H1 (cell line): ENCODE results near the gene FAM200B. TPM values are rescaled to one million over a fixed set of nuclear protein-coding genes. Genes with fewer than 3 reads are reported as not detected.

Experiments
- CTCF ChIA-PET: fragments of 300-600 bp; sonication (Branson Sonifier 250); formaldehyde crosslinking; loops from one replicate; lab custom pipeline; 2021; ENCODE audit not compliant: partially characterized antibody; lab: Charles Lee
- POLR2A ChIA-PET: fragments of 300-600 bp; sonication (Branson Sonifier 250); formaldehyde crosslinking; loops from one replicate; lab custom pipeline; 2021; ENCODE audit warnings: inconsistent platforms; ENCODE audit not compliant: partially characterized antibody; lab: Charles Lee
- DNase-seq, 2 experiments: peaks; one replicate each; pipeline versions ENCODE4 v3.0.0 to v3.0.0-alpha.2; 2010 to 2022; ENCODE audit warnings: low spot score in 2 of 2, low read depth in 1 of 2, mixed read lengths in 1 of 2
- FAIRE-seq: peaks from 2 replicates; lab custom pipeline; 2011; peaks lifted over from hg19 to GRCh38; lab: Jason Lieb, UNC
- H2AFZ ChIP-seq: 2 replicates; pipeline ENCODE4 v1.8.1; 2012; ENCODE audit warnings: low read length, inconsistent platforms
- H2AK5ac ChIP-seq: 2 replicates; pipeline ENCODE4 v1.6.1; 2013; ENCODE audit warnings: low read depth, low read length
- H2BK120ac ChIP-seq: replicated peaks from 2 replicates; pipeline ENCODE3; 2013; ENCODE audit warnings: low read depth, low read length, inconsistent platforms
- H2BK12ac ChIP-seq: 2 replicates; pipeline ENCODE4 v1.6.1; 2013; ENCODE audit warnings: low read depth, low read length
- H2BK15ac ChIP-seq: 2 replicates; pipeline ENCODE4 v1.6.1; 2013; ENCODE audit warnings: low read length
- H2BK20ac ChIP-seq: 2 replicates; pipeline ENCODE4 v1.6.1; 2013; ENCODE audit warnings: low read length
- H2BK5ac ChIP-seq: 2 replicates; pipeline ENCODE4 v1.6.1; 2013; ENCODE audit warnings: low read depth, low read length
- H3K14ac ChIP-seq: 2 replicates; pipeline ENCODE4 v1.6.1; 2013; ENCODE audit warnings: inconsistent platforms; ENCODE audit not compliant: insufficient read length
- H3K18ac ChIP-seq: 2 replicates; pipeline ENCODE4 v1.6.1; 2013; ENCODE audit warnings: low read length; ENCODE audit errors: extremely low read depth
- H3K23ac ChIP-seq: 2 replicates; pipeline ENCODE4 v1.6.1; 2013; ENCODE audit warnings: inconsistent platforms; ENCODE audit not compliant: insufficient read length
- H3K23me2 ChIP-seq: 2 replicates; pipeline ENCODE4 v1.6.1; 2013; ENCODE audit warnings: low read depth, low read length
- H3K27ac ChIP-seq: 2 replicates; pipeline ENCODE4 v1.6.1; 2011; ENCODE audit warnings: low read depth, low read length, inconsistent platforms
- H3K27me3 ChIP-seq, 4 experiments: replicated peaks in 1 of 4; 1 replicate in 1 of 4; 2 replicates in 3 of 4; pipeline versions ENCODE4 v1.6.1 to v1.8.1; 2011 to 2013; ENCODE audit warnings: low read length in 3 of 4, mild to moderate bottlenecking in 3 of 4, inconsistent platforms in 2 of 4, mixed read lengths in 2 of 4, moderate library complexity in 1 of 4; ENCODE audit not compliant: control insufficient read depth in 3 of 4, insufficient read depth in 3 of 4; ENCODE audit errors: extremely low read depth in 1 of 4
- H3K36me3 ChIP-seq, 4 experiments: 2 replicates each; pipeline versions ENCODE4 v1.6.1 to v1.8.1; 2011 to 2013; ENCODE audit warnings: mild to moderate bottlenecking in 4 of 4, low read length in 3 of 4, moderate library complexity in 2 of 4, control low read depth in 1 of 4, inconsistent platforms in 1 of 4; ENCODE audit not compliant: insufficient read depth in 4 of 4, control insufficient read depth in 2 of 4
- H3K4ac ChIP-seq: replicated peaks from 2 replicates; pipeline ENCODE3; 2013; ENCODE audit warnings: low read length, low read depth, mixed read lengths, inconsistent platforms; ENCODE audit not compliant: insufficient read length
- H3K4me1 ChIP-seq, 4 experiments: replicated peaks in 1 of 4; 1 replicate in 1 of 4; 2 replicates in 3 of 4; pipeline versions ENCODE4 v1.6.1 to v1.8.1; 2011 to 2013; ENCODE audit warnings: low read length in 3 of 4, inconsistent platforms in 2 of 4, mixed read lengths in 1 of 4; ENCODE audit not compliant: insufficient read depth in 4 of 4, control insufficient read depth in 3 of 4
- H3K4me2 ChIP-seq, 2 experiments: 2 replicates each; pipeline versions ENCODE4 v1.6.1 to v1.8.1; 2011 to 2013; ENCODE audit warnings: low read depth in 2 of 2, low read length in 2 of 2, control low read depth in 1 of 2, inconsistent platforms in 1 of 2, mild to moderate bottlenecking in 1 of 2; ENCODE audit not compliant: insufficient read depth in 1 of 2
- H3K4me3 ChIP-seq, 4 experiments: fragments of 200-600, 300-600 bp in 1 of 4; sonication (generic), shearing (Covaris generic), sonication (Bioruptor Twin) in 1 of 4; 2 replicates each; pipeline versions ENCODE4 v1.5.1 to v1.8.1; 2011 to 2016; ENCODE audit warnings: low read length in 4 of 4, low read depth in 3 of 4, control low read depth in 2 of 4, inconsistent platforms in 2 of 4, mild to moderate bottlenecking in 2 of 4, mixed read lengths in 1 of 4, moderate library complexity in 1 of 4; ENCODE audit not compliant: insufficient read depth in 2 of 4; ENCODE audit errors: extremely low read depth in 1 of 4
- H3K56ac ChIP-seq: replicated peaks from 2 replicates; pipeline ENCODE3; 2013; ENCODE audit warnings: low read depth, mild to moderate bottlenecking, mixed read lengths, low read length, inconsistent platforms; ENCODE audit not compliant: insufficient read length
- H3K79me1 ChIP-seq: 2 replicates; pipeline ENCODE4 v1.6.1; 2013; ENCODE audit warnings: low read depth, low read length, control low read depth
- H3K79me2 ChIP-seq, 2 experiments: 2 replicates each; pipeline versions ENCODE4 v1.6.1 to v1.8.1; 2012 to 2013; ENCODE audit warnings: low read length in 2 of 2, mild to moderate bottlenecking in 2 of 2, inconsistent platforms in 1 of 2; ENCODE audit not compliant: insufficient read depth in 2 of 2, control insufficient read depth in 1 of 2
- H3K9ac ChIP-seq, 4 experiments: replicated peaks in 1 of 4; 1 replicate in 1 of 4; 2 replicates in 3 of 4; pipeline versions ENCODE4 v1.6.1 to v1.8.1; 2011 to 2013; ENCODE audit warnings: low read depth in 3 of 4, low read length in 3 of 4, control low read depth in 2 of 4, mild to moderate bottlenecking in 2 of 4, moderate library complexity in 2 of 4, inconsistent platforms in 1 of 4; ENCODE audit errors: extremely low read depth in 1 of 4
- H3K9me3 ChIP-seq, 2 experiments: 2 replicates each; pipeline versions ENCODE4 v1.6.1 to v1.8.1; 2012 to 2013; ENCODE audit warnings: mild to moderate bottlenecking in 2 of 2, moderate library complexity in 2 of 2, control low read depth in 1 of 2, inconsistent platforms in 1 of 2, low read depth in 1 of 2, low read length in 1 of 2, mixed read lengths in 1 of 2; ENCODE audit not compliant: insufficient read depth in 2 of 2
- H4K20me1 ChIP-seq, 2 experiments: replicated peaks in 1 of 2; 2 replicates each; pipeline versions ENCODE3 to v1.8.1; 2011 to 2013; ENCODE audit warnings: inconsistent platforms in 2 of 2, low read length in 2 of 2, mild to moderate bottlenecking in 1 of 2; ENCODE audit not compliant: insufficient read depth in 2 of 2, control insufficient read depth in 1 of 2
- H4K5ac ChIP-seq: 2 replicates; pipeline ENCODE4 v1.6.1; 2013; ENCODE audit warnings: low read length, low read depth, mixed read lengths, inconsistent platforms; ENCODE audit not compliant: insufficient read length
- H4K8ac ChIP-seq: 2 replicates; pipeline ENCODE4 v1.8.0; 2013; ENCODE audit warnings: mild to moderate bottlenecking, moderate library complexity, low read length, inconsistent platforms; ENCODE audit not compliant: insufficient read depth; ENCODE audit errors: extremely low read depth
- H4K91ac ChIP-seq: replicated peaks from 2 replicates; pipeline ENCODE3; 2013; ENCODE audit warnings: low read length, mixed read lengths, inconsistent platforms; ENCODE audit not compliant: insufficient read length
- ASH2L ChIP-seq: fragments of 200-600, 300-600 bp; sonication (generic); IDR thresholded peaks from one replicate; pipeline ENCODE4 v1.7.1; 2017; ENCODE audit warnings: low read length
- BRCA1 ChIP-seq: IDR thresholded peaks from 2 replicates; pipeline ENCODE4 v1.6.1; 2012; ENCODE audit warnings: low read depth, low read length, improper control_type of control experiment
- EP300 ChIP-seq, 2 experiments: IDR thresholded peaks; 1 replicate in 1 of 2; 2 replicates in 1 of 2; pipeline ENCODE4 v1.6.1; 2011 to 2012; ENCODE audit warnings: low read depth in 2 of 2, low read length in 2 of 2, mild to moderate bottlenecking in 2 of 2, borderline replicate concordance in 1 of 2, inconsistent platforms in 1 of 2, moderate library complexity in 1 of 2
- FOSL1 ChIP-seq: IDR thresholded peaks from 2 replicates; pipeline ENCODE4 v1.6.1; 2011; ENCODE audit warnings: mild to moderate bottlenecking, low read depth, low read length, moderate library complexity; ENCODE audit not compliant: insufficient read depth
- JUND ChIP-seq: IDR thresholded peaks from 2 replicates; pipeline ENCODE4 v1.6.1; 2011; ENCODE audit warnings: mild to moderate bottlenecking, improper control_type of control experiment, low read length
- MAFK ChIP-seq: IDR thresholded peaks from 2 replicates; pipeline ENCODE4 v1.6.1; 2012; ENCODE audit warnings: low read depth, mild to moderate bottlenecking, improper control_type of control experiment, low read length
- POU5F1 ChIP-seq: IDR thresholded peaks from 2 replicates; pipeline ENCODE4 v1.6.1; 2011; ENCODE audit warnings: low read depth, mild to moderate bottlenecking, low read length, moderate library complexity
- RFX5 ChIP-seq: IDR thresholded peaks from 2 replicates; pipeline ENCODE4 v1.6.1; 2011; ENCODE audit warnings: low read depth, low read length, improper control_type of control experiment, borderline replicate concordance
- RNF2 ChIP-seq: fragments of 200-900, 300-1000 bp; sonication (generic); IDR thresholded peaks from 2 replicates; pipeline ENCODE4 v1.7.1; 2016; ENCODE audit warnings: borderline replicate concordance, low read depth, mild to moderate bottlenecking, antibody characterized with exemption, low read length; ENCODE audit not compliant: poor library complexity, severe bottlenecking; ENCODE audit errors: missing control alignments
- RXRA ChIP-seq: IDR thresholded peaks from 2 replicates; pipeline ENCODE4 v1.6.1; 2011; ENCODE audit warnings: low read depth, mild to moderate bottlenecking, low read length, moderate library complexity; ENCODE audit not compliant: insufficient read depth
- SP1 ChIP-seq: IDR thresholded peaks from 2 replicates; pipeline ENCODE4 v1.6.1; 2011; ENCODE audit warnings: low read depth, low read length
- SP4 ChIP-seq: IDR thresholded peaks from 2 replicates; pipeline ENCODE4 v1.6.1; 2012; ENCODE audit warnings: low read length, inconsistent platforms
- SUZ12 ChIP-seq: fragments of 200-600 bp; sonication (generic); IDR thresholded peaks from 2 replicates; pipeline ENCODE4 v1.6.1; 2012; ENCODE audit warnings: mild to moderate bottlenecking, inconsistent platforms, low read length, moderate library complexity, mixed read lengths
- YY1 ChIP-seq: IDR thresholded peaks from 2 replicates; pipeline ENCODE4 v1.6.1; 2011; ENCODE audit warnings: low read depth, mild to moderate bottlenecking, low read length
- WGBS, 2 experiments: shearing (Covaris generic) in 1 of 2; methylation state at CpG; one replicate each; pipeline versions ENCODE4 v1.1.6 to v1.1.7; 2013 to 2015; ENCODE audit warnings: low lambda C conversion rate in 2 of 2, mixed read lengths in 2 of 2, inconsistent platforms in 1 of 2, low coverage in 1 of 2, missing lambda C conversion rate in 1 of 2; ENCODE audit not compliant: insufficient replicate concordance in 2 of 2, insufficient coverage in 1 of 2, insufficient read length in 1 of 2; ENCODE audit errors: extremely low coverage in 1 of 2, missing lambda C conversion rate in 1 of 2; 5-methylcytosine and 5-hydroxymethylcytosine counted together
- polyA plus RNA-seq, 7 experiments: library from polyadenylated mRNA; depleted of rRNA in 3 of 7; stranded (reverse) in 5 of 7; unstranded in 2 of 7; fragments of >200 nt in 5 of 7; fragments of 200-250 nt in 2 of 7; gene quantifications; 1 replicate in 5 of 7; 2 replicates in 1 of 7; 4 replicates in 1 of 7; pipeline versions ENCODE4 v1.2.1 to v1.2.3, GENCODE V29; 2011 to 2013; ENCODE audit warnings: missing spikeins in 2 of 7, mixed read lengths in 2 of 7
- total RNA-seq: library from RNA; stranded (reverse); fragmentation: NEBNext Ultra II Directional; extraction: Animal tissue kit (Norgen Biotek cat#: 25700); gene quantifications from 2 replicates; pipeline ENCODE4 v1.2.1, GENCODE V29; 2021

Gene FAM200B
- total and polyA plus RNA-seq, 2 of the 8 experiments (the other 6 are each of a cell fraction or from before 2014, with no cell fraction given): 10.7 to 23.7 TPM

DNA sequence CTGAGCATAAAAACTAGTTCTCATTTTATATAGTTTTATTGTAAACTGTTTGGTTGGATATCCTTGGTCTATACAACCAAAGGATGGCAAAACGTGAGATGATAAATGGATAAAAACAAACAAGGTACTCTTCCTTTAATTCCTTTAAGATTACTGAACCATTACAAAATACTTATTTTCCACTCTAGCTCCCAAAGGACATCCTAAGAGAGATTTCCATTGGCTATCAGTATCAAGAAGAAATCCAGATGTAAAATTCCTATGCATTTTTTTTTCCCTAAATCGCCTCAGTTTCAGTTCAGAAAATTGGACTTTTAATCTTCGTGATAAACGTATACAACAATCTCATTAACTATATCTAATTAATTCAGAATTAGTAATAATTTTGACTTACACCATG, 28.8 kb upstream of the FAM200B start:
- H2BK120ac ChIP-seq: no peak overlapping the region
- H3K36me3 ChIP-seq: no peaks in the 10 kb centered on the region
- H3K79me2 ChIP-seq: peaks cover 5 to 64% of the 10 kb centered on the region in 2 experiments; a peak in 3 of 4 replicates
- FAIRE-seq (no peak), DNase-seq (no peak)
- H2AFZ ChIP-seq: no peak overlapping the region
- H4K20me1 ChIP-seq: peaks cover 0 to 2% of the 10 kb centered on the region in 2 experiments
- H3K9ac ChIP-seq: no peak overlapping the region
- no peak overlapping the region for H4K5ac ChIP-seq
- H3K4me3 ChIP-seq: peak overlapping the region in 1 of 4 experiments; percentile 86; a peak in 1 of 8 replicates
- no peaks in the 10 kb centered on the region; the same call in 1 of the 2 replicates for H3K79me1 ChIP-seq
- H2AK5ac ChIP-seq: no peak overlapping the region
- ChIA-PET POLR2A (interaction anchor here (1.0 to 6.9 kb wide), 3 partner anchors 13 to 183 kb away, joined by 3 to 52 read pairs (median 5); partner anchors contain the start of gene CC2D2A), CTCF (interaction anchor here (0.6 to 1.9 kb wide), 5 partner anchors 115 to 356 kb away, joined by 3 to 7 read pairs (median 3); no protein-coding TSS in a partner anchor)
- no peaks in the 10 kb centered on the region for H3K9me3 ChIP-seq
- WGBS, 2 experiments: 93% methylated on average over 4 of the region's 4 CpGs; no CpG with 5 or more reads in 1 of the 2 experiments
- no peak overlapping the region for H4K8ac ChIP-seq
- no peak overlapping the region for H3K23ac ChIP-seq
- H2BK20ac ChIP-seq: no peak overlapping the region
- no peak overlapping the region for H2BK12ac ChIP-seq
- no peak overlapping the region for H3K18ac ChIP-seq
- no peak overlapping the region for H3K4ac ChIP-seq
- H3K4me1 ChIP-seq: peaks cover 2 to 11% (median 5%) of the 10 kb centered on the region in 4 experiments; a peak in 5 of 7 replicates
- H3K23me2 ChIP-seq: peaks cover 7% of the 10 kb centered on the region
- H2BK5ac ChIP-seq: no peak overlapping the region
- H3K56ac ChIP-seq: no peak overlapping the region
- H4K91ac ChIP-seq: no peak overlapping the region
- H2BK15ac ChIP-seq: no peak overlapping the region
- H3K4me2 ChIP-seq: peak overlapping the region; percentile 84 to 95; a peak in 3 of 4 replicates
- no peak overlapping the region for H3K27ac ChIP-seq
- no peak overlapping the region for H3K14ac ChIP-seq
- H3K27me3 ChIP-seq: no peaks in the 10 kb centered on the region
- TF ChIP-seq ASH2L: no peak
- no peak for TF ChIP-seq RFX5
- TF ChIP-seq SP4: no peak
- no peak for TF ChIP-seq RXRA
- no peak for TF ChIP-seq SP1
- no peak for TF ChIP-seq FOSL1
- no peak for TF ChIP-seq POU5F1
- TF ChIP-seq BRCA1: no peak
- TF ChIP-seq SUZ12: no peak
- no peak for TF ChIP-seq MAFK
- no peak for TF ChIP-seq RNF2
- TF ChIP-seq YY1: no peak
- no peak for TF ChIP-seq EP300 (IDR thresholded peaks at IDR 0.05; ENCODE audit: borderline replicate concordance in 1 of 2, low read depth in 2 of 2, low read length in 2 of 2)
- TF ChIP-seq JUND: no peak
